GM19193 (cell line): ENCODE measurements around the gene TERT.

ENCODE experiments used
- POLR2A ChIP-seq: IDR thresholded peaks from 4 replicates; pipeline ENCODE4 v1.6.1; 2011; ENCODE audit not compliant: insufficient read depth, insufficient read length; ENCODE audit errors: extremely low read depth

The TERT gene

GRCh38 chr5:1294835-1295649 lies at the start of gene TERT:
TSS of gene TERT (minus strand) at chr5:1295068. CDS start at chr5:1294989, 79 bp downstream.
- TF ChIP-seq POLR2A: no peak

GRCh38 chr5:1343931-1344901 lies 49.3 kb upstream of the TERT start:
- TF ChIP-seq POLR2A: no peak

GRCh38 chr5:1343315-1343751 lies 48.5 kb upstream of the TERT start:
- TF ChIP-seq POLR2A: no peak

- no peak for TF ChIP-seq POLR2A
Observed at GRCh38 chr5:1342268-1342667, 47.4 kb upstream of the TERT start.

- no peak for TF ChIP-seq POLR2A
Observed at GRCh38 chr5:1341863-1342262, 47.0 kb upstream of the TERT start.

GRCh38 chr5:1338506-1339070 lies 43.7 kb upstream of the TERT start:
- no peak for TF ChIP-seq POLR2A

- TF ChIP-seq POLR2A: no peak
Observed at GRCh38 chr5:1338196-1338490, 43.3 kb upstream of the TERT start.

- no peak for TF ChIP-seq POLR2A
Observed at GRCh38 chr5:1337489-1338195, 42.8 kb upstream of the TERT start.

- TF ChIP-seq POLR2A: no peak
Observed at GRCh38 chr5:1336749-1337488, 42.1 kb upstream of the TERT start.

GRCh38 chr5:1336106-1336561 lies 41.3 kb upstream of the TERT start:
- no peak for TF ChIP-seq POLR2A

- TF ChIP-seq POLR2A: no peak
Observed at GRCh38 chr5:1335540-1336095, 40.8 kb upstream of the TERT start.

GRCh38 chr5:1334831-1335539 lies 40.1 kb upstream of the TERT start:
- no peak for TF ChIP-seq POLR2A

GRCh38 chr5:1333986-1334385 lies 39.1 kb upstream of the TERT start:
- no peak for TF ChIP-seq POLR2A
